GM21381 (cell line): ENCODE measurements around the gene BCOR.

Source experiments
- ATAC-seq: cut with Tn5 transposase; IDR thresholded peaks from one replicate; pipeline ENCODE4 v1.9.1; 2021; ENCODE audit warnings: mild to moderate bottlenecking, moderate library complexity; ENCODE audit not compliant: unreplicated experiment

The BCOR gene

GRCh38 chrX:40006106-40007017, 91.4 kb downstream of the BCOR start:
- no peak for ATAC-seq

GRCh38 chrX:40005292-40006011, 92.3 kb downstream of the BCOR start:
- no peak for ATAC-seq

DNA sequence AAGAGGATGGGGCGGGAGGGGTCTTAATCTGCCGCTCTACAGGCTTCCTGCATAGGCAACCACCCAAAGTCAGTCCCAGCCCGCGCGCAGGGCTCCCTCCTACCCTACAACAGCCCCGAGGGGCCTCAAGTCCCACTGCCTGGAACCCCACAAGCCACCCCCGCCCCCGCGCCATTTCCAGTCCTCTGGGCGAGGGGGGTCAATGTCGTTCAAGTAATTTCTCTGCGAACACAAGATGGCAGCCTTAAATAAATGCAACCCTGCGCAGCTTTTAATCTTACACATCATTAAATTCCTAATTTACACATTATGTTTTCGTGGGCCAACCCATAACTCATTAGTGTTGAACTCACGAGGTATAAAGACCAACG, 92.9 kb downstream of the BCOR start:
- ATAC-seq, result no peak

- ATAC-seq, result no peak
Observed at GRCh38 chrX:40004246-40004535, 93.6 kb downstream of the BCOR start.

GRCh38 chrX:40003428-40004245, 94.1 kb downstream of the BCOR start:
- ATAC-seq, result no peak

GRCh38 chrX:40003071-40003427, 94.7 kb downstream of the BCOR start:
- ATAC-seq, result no peak
